ENCODE measurements around the gene ATP4B.

The ATP4B gene

DNA sequence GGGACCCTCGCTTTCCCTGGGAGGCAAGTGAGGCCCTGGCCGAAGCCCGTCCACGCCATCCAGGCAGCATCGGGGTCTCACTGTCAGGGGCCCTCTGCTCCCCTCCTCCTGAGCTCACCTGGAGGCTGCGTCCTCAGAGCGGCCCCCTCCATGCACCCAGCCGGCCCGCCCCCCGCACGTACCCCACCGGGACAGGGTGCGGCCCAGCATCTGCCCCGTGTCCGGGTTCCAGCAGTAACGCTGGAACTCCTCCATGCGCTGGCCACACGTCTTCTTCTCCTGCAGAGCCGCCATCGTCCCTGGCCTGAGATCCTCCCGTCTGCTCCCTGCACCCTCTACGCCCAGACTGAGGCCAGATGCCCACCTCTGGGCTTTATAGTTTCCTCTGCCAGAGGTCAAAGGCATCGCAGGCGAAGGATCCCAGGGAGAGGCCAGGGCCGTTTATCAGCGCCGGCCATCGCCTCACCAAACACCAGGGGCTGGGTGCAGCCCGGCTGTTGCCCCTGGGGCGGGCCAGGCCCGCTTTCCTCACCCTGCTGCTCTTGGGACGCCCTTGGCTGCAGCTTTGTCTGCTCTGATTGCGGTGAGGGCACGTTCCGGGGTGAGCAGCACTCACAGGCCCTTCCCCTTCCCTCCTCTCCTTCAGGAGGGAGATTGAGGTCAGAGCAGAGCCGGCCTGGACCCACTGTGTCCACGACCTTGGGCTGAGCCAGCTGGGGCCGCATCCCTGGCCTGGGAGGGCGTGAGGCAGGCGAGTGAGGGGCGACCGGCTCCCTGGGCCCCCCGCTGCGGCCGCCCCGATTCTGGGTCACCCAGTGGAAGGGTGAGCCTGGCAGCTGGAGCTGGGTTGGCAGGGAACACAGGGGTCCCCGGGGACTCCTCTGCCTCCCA, at the start of gene ATP4B:
Gene ATP4B, minus strand, starts transcription at position 348 of the 891 bp plus-strand sequence. Its CDS starts 54 bp downstream, at position 294.
- no peak for DNase-seq

DNA sequence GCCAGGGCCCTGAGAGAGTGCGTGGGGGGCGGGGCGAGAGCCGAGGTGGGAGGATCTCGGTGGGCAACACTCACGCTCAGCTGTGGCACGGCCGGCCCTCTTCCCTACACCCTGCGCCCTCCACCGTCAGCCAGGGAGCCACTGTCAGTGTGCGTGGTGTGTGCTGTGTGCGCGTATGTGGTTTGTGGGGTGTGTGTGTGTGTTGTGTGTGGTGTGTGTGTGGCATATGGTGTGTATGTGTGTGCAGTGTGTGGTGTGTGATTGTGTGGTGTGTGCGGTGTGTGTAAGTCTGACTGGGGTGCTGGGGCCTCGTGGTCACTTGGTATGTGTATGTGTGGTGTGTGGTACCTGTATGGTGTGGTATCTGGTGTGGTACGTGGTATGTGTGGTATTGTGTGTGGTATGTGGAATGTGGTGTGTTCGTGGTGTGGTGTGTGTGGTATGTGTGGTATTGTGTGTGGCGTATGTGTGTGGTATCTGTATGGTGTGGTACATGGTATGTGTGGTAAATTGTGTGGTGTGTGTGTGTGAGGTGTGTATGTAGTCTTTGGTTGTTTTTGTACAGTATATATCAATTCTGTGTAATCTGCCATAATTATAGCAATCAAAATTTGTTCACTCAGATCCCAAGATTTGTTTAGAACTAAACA, 14.1 kb upstream of the ATP4B start:
- no peak for DNase-seq

DNA sequence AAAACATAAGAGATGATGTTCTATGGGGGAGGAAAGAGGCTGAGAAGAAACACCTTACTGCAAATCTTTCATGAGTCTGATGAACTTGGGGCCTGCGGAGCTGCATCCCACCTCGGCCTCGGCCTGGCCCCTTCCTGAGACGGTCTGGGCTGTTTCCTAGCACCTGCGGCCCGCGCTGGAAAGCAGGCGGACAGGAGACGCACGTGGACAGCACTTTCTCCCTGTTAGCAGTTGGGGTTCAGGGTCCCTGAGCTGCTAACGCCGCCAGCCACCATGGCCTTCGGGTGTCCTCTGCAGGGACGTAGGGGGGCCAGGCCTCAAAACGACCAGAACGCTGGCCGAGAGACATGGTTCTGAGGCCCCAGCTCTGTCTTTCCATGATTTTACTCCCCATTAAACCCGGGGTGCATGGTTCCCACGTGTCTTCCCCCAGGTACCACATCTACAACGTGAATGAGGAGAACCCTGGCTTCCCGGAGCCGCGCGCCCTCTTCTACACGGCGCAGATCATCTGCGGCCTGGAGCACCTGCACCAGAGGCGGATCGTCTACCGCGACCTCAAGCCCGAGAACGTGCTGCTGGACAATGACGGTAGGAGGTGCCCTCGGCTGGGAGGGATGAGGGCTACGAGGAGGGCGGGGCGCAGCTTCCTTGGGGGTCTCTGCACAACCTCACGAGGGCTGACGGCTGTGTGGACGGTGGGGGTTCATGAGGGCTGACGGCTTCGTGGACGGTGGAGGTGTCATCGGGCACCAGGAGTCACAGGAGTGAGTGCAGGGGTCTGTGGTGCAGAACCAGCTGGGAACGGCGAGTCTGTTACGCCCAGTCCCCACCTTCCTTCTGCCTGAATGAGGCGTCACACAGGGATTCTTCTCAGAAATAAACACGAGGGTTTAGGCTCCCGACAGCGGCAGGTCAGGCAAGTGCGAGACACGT, 13.3 kb upstream of the ATP4B start:
- no peak for DNase-seq

DNA sequence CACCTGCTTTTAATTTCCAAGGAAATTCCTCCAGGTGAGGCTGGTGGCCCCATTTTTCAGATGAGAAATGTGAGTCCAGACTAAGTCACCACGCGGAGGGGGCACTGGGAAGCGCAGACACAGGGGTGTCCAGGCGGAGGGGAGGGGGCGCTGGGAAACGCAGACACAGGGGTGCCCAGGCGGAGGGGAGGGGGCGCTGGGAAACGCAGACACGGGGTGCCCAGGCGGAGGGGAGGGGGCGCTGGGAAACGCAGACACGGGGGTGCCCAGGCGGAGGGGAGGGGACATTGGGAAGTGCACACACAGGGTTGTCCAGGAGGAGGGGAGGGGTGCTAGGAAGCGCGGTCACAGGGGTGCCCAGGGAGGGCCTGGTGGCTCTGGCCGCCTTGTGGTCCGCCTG, 12.5 kb upstream of the ATP4B start:
- no peak for DNase-seq

- no peak for DNase-seq
These were observed 11.8 kb upstream of the ATP4B start for GRCh38 chr13:113669755-113670341.

DNA sequence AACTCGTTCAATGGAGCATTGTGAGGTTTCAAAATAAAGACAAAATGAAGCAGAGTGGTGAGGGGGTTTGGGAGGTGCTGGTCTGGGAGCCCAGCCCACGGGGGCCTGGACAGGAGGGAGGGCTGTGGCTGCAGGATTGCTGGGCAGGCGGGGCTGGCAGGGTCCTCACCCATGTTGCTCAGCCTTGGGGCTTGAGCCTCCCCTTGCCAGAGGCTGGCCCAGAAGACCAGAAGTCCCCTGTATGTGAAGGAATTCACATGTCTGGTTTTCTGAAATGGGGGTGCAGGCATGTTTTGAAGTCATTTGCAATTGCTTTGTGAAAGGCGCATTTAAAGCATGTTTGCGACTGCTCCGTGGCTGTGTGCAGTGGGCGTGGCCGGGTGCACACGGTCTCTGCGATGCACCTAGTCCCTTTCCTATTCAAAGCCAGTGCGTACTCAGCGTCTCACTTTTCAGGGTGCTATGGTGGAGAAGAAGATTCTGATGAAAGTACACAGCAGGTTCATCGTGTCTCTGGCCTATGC, 11.3 kb upstream of the ATP4B start:
- no peak for DNase-seq

DNA sequence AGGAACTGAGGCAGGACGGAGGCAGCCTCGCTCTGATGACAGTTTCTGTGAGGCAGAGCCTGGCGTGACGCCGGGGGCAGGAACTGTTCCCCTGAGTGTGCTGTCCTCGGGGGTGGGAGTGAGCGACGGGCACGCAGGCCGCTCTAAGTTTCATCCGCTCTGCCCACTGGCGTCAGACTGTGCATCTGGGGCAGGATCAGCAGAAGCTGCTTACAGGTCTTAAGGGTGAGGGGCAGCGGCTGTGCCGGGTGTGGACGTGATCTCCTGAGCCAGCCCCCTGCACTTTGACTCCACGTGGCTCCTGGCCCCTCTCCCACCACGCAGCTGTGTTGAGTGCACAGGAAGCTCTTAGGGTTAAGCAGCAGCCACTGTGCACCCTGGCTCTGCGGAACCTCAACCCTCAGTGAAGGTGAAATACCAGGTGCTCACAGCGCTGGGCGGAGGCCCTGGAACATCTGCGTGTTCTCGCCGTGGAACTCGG, 10.5 kb upstream of the ATP4B start:
- DNase-seq = no peak

- DNase-seq = no peak
These were observed 9.9 kb upstream of the ATP4B start for GRCh38 chr13:113667771-113668490.

- DNase-seq = no peak
These were observed 9.1 kb upstream of the ATP4B start, which contains the start of gene GRK1 for GRCh38 chr13:113666951-113667701. Gene GRK1, plus strand, starts transcription at chr13:113667219. Its CDS starts 168 bp downstream, at chr13:113667387.

DNA sequence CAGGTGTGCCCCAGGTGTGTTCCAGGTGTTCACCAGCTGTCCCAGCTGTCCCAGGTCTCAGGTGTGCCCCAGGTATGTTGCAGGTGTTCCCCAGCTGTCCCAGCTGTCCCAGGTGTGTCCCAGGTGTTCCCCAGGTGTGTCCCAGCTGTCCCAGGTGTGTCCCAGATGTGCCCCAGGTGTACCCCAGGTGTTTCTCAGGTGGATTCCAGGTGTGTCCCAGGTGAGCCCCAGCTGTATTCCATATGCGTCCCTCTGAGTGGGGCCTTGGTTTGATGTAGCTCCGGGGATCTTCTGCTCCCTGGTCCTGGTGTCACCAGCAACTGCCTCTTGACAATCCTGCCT, 8.3 kb upstream of the ATP4B start:
- no peak for DNase-seq

DNA sequence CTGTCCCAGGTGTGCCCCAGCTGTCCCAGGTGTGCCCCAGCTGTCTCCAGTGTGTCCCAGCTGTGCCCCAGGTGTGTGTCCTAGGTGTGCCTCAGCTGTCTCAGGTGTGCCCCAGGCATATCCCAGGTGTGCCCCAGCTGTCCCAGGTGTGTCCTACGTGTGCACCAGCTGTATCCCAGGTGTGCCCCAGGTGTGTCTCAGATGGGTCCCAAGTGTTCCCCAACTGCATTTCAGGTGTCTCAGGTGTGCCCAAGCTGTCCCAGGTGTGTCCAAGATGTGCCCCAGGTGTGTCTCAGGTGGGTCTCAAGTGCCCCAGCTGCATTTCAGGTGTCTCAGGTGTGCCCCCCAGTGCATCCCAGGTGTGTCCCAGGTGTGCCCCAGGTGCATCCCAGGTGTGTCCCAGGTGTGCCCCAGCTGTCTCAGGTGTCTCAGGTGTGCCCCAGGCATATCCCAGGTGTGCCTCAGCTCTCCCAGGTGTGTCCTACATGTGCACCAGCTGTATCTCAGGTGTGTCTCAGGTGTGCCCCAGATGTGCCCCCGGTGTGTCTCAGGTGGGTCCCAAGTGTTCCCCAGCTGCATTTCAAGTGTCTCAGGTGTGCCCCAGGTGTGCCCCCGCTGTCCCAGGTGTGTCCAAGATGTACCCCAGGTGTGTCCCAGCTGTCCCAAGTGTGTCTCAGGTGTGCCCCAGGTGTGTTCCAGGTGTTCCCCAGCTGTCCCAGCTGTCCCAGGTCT, 7.8 kb upstream of the ATP4B start:
- no peak for DNase-seq

- no peak for DNase-seq
These were observed 7.0 kb upstream of the ATP4B start for GRCh38 chr13:113664751-113665596.

- no peak for DNase-seq
These were observed 5.9 kb upstream of the ATP4B start for GRCh38 chr13:113663934-113664333.

DNA sequence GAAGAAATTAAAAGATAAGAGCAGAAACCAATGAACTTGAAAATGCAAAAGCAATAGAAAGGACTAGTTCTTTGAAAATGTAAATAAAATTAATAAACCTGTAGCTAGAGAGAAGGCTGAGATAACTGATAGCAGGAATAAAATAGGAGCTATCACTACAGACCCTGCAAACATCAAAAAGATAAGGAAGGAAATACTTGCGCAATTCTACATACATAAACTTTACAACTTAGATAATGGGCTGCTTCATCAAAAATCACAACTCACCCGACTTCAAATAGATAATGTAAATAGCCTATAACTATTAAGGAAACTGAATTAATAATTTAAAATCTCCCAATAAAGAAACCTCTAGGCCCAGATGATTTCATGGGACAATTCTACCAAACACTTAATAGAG, 3.5 kb upstream of the ATP4B start:
- no peak for DNase-seq

GRCh38 chr13:113660066-113660465, 2.1 kb upstream of the ATP4B start:
- DNase-seq = no peak

GRCh38 chr13:113659337-113659736, 1.3 kb upstream of the ATP4B start:
- DNase-seq = no peak

DNA sequence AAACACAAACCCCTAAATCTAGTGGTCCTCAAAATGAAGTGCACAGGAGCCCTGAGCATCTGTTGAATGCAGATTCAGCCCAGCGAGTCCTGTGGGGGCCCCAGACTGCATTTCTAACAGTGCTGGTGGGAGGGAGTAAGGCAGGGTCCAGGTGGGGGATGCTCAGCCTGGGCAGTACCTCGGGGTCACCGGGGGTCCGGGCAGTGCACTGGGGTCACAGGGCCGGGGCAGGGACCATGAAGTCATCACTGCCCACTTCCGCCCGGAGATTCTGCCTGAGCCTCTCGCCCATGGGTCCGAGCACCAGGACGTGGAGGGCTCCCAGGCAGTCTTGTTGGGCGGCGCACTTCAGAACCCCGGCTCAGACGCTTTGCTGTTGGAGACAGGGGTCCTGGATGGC, 838 bp upstream of the ATP4B start:
- DNase-seq = no peak

DNA sequence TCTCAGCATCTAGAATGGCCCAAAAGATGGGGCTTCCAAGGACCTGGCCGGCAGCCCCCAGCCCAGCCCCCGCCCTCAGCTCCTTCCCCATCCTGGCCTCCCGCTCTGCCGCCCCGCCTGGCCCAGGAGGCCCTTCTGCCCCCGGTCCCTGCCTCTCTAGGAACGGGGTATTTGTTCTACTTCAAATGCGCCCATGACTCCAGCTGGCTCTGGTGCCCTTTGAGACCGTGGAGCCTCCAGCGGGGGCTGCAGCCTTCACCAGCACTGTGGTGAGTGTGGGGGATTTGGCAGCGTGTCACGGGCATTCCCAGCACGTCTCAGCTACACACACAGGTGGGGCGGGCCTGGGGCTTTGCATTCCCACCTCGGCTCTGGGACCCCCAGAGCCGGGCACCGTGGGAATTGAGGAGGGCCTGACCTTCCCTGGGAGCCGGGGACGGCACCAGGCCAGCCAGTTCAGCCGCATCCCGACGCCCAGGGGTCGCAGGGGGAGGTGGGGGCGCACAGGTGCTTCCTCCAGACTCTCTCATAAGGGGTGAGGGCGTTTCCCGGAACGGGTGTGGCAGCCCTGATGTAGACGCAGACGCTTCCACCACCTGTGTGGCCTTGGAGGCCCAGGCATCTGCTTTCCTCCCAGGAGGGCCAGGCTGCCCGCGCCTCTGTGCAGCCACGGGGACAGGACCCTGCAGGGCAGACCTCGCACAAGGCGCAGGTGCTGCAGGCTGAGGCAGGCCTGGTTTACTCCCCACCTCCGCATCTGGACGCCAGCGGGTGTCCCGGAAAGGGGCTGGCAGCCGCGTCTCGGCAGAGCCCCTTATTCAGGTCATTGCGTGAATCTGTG, 947 bp downstream of the ATP4B start:
- no peak for DNase-seq

Measured in activated CD4-positive, alpha-beta T cell treated with anti-CD3 and anti-CD28 coated beads for 1 hour (primary cell).